HepG2 (cell line): ENCODE data around the gene IL32. TPM values are rescaled to one million over a fixed set of nuclear protein-coding genes. Genes with fewer than 3 reads are reported as not detected.

Source experiments
- ATF7-NPFF ChIP-seq: sonication (generic); formaldehyde crosslinking; IDR thresholded peaks from 2 replicates; pipeline ENCODE4 v1.8.1; 2023; ENCODE audit warnings: mild to moderate bottlenecking, low read depth, missing genetic modification reagents, moderate library complexity
- CHD2 ChIP-seq: IDR thresholded peaks from 2 replicates; pipeline ENCODE4 v1.6.1; 2011; ENCODE audit warnings: low read depth, low read length, improper control_type of control experiment
- ELF1 ChIP-seq: sonication (generic); formaldehyde crosslinking; IDR thresholded peaks from 2 replicates; pipeline ENCODE4 v1.4.0; 2020; ENCODE audit warnings: missing genetic modification reagents
- FOSL2 ChIP-seq: sonication (generic); formaldehyde crosslinking; IDR thresholded peaks from 2 replicates; pipeline ENCODE4 v1.4.0; 2020; ENCODE audit warnings: missing genetic modification reagents
- HDAC2 ChIP-seq: sonication (generic); formaldehyde crosslinking; IDR thresholded peaks from 2 replicates; pipeline ENCODE4 v1.4.0; 2020; ENCODE audit warnings: missing genetic modification reagents
- HIC2 ChIP-seq: sonication (generic); formaldehyde crosslinking; IDR thresholded peaks from 2 replicates; pipeline ENCODE4 v1.9.0; 2022; ENCODE audit warnings: low read depth, missing genetic modification reagents
- JUND ChIP-seq: sonication (generic); formaldehyde crosslinking; IDR thresholded peaks from 2 replicates; pipeline ENCODE4 v1.8.0; 2022; ENCODE audit warnings: mild to moderate bottlenecking, missing genetic modification reagents
- KLF9 ChIP-seq: IDR thresholded peaks from 2 replicates; pipeline ENCODE4 v1.6.1; 2016; ENCODE audit warnings: low read depth
- MAF1 ChIP-seq: sonication (generic); formaldehyde crosslinking; IDR thresholded peaks from 2 replicates; pipeline ENCODE4 v1.5.0; 2020; ENCODE audit warnings: missing genetic modification reagents, borderline replicate concordance
- MIER3 ChIP-seq: IDR thresholded peaks from 2 replicates; pipeline ENCODE4 v1.6.1; 2016; ENCODE audit warnings: missing compliant biosample characterization, borderline replicate concordance
- NFE2L2 ChIP-seq: fragments of 150-350 bp; IDR thresholded peaks from 2 replicates; pipeline ENCODE4 v1.6.1; 2014; ENCODE audit warnings: low read length
- SNAI1 ChIP-seq: sonication (generic); formaldehyde crosslinking; IDR thresholded peaks from 2 replicates; pipeline ENCODE4 v1.5.0; 2020; ENCODE audit warnings: mild to moderate bottlenecking, missing genetic modification reagents, borderline replicate concordance
- THRA ChIP-seq: sonication (generic); formaldehyde crosslinking; IDR thresholded peaks from 2 replicates; pipeline ENCODE4 v1.4.0; 2020; ENCODE audit warnings: missing genetic modification reagents, borderline replicate concordance
- ZBTB42 ChIP-seq: sonication (generic); formaldehyde crosslinking; IDR thresholded peaks from 2 replicates; pipeline ENCODE4 v1.5.0; 2020; ENCODE audit warnings: mild to moderate bottlenecking, missing genetic modification reagents
- ZFP41 ChIP-seq: sonication (generic); formaldehyde crosslinking; IDR thresholded peaks from 2 replicates; pipeline ENCODE4 v1.4.0; 2020; ENCODE audit warnings: mild to moderate bottlenecking, missing genetic modification reagents, borderline replicate concordance
- ZNF121 ChIP-seq: sonication (generic); formaldehyde crosslinking; IDR thresholded peaks from 2 replicates; pipeline ENCODE4 v1.5.0; 2020; ENCODE audit warnings: mild to moderate bottlenecking, missing genetic modification reagents
- ZNF264 ChIP-seq: sonication (generic); formaldehyde crosslinking; IDR thresholded peaks from 2 replicates; pipeline ENCODE4 v1.4.0; 2020; ENCODE audit warnings: missing genetic modification reagents
- ZNF337 ChIP-seq: sonication (generic); formaldehyde crosslinking; IDR thresholded peaks from 2 replicates; pipeline ENCODE4 v1.5.1; 2020; ENCODE audit warnings: missing genetic modification reagents, low read depth, mild to moderate bottlenecking, borderline replicate concordance
- ZNF484 ChIP-seq: sonication (generic); formaldehyde crosslinking; IDR thresholded peaks from 2 replicates; pipeline ENCODE4 v1.5.1; 2020; ENCODE audit warnings: mild to moderate bottlenecking, low read depth, missing genetic modification reagents, borderline replicate concordance
- ZNF674 ChIP-seq: sonication (generic); formaldehyde crosslinking; IDR thresholded peaks from 2 replicates; pipeline ENCODE4 v1.5.0; 2020; ENCODE audit warnings: low read depth, mild to moderate bottlenecking, missing genetic modification reagents
- ZNF691 ChIP-seq: sonication (generic); formaldehyde crosslinking; IDR thresholded peaks from 2 replicates; pipeline ENCODE4 v1.4.0; 2020; ENCODE audit warnings: missing genetic modification reagents, low read depth, mild to moderate bottlenecking, borderline replicate concordance
- ZNF713 ChIP-seq: sonication (generic); formaldehyde crosslinking; IDR thresholded peaks from 2 replicates; pipeline ENCODE4 v1.4.0; 2020; ENCODE audit warnings: mild to moderate bottlenecking, missing genetic modification reagents
- ZNF784 ChIP-seq: sonication (generic); formaldehyde crosslinking; IDR thresholded peaks from 2 replicates; pipeline ENCODE4 v1.5.1; 2020; ENCODE audit warnings: missing genetic modification reagents, mild to moderate bottlenecking, borderline replicate concordance
- ZSCAN20 ChIP-seq: sonication (generic); formaldehyde crosslinking; IDR thresholded peaks from 2 replicates; pipeline ENCODE4 v1.4.0; 2020; ENCODE audit warnings: missing genetic modification reagents, mild to moderate bottlenecking, borderline replicate concordance
- polyA plus RNA-seq, 8 experiments: library from polyadenylated mRNA; depleted of rRNA in 3 of 8; stranded (reverse) in 7 of 8; unstranded in 1 of 8; fragments of >200 nt; fragmentation: Illumina TruSeq in 4 of 8; extraction: Trizol in 4 of 8; gene quantifications; 2 replicates each; pipeline versions ENCODE4 v1.2.1 to v1.2.3, GENCODE V29; 2011 to 2016; ENCODE audit warnings: low read depth in 4 of 8, missing spikeins in 1 of 8, mixed read lengths in 1 of 8; ENCODE audit not compliant: insufficient read depth in 1 of 8
- total RNA-seq, 5 experiments: library from RNA; depleted of rRNA; stranded (reverse); fragments of >200 nt; fragmentation: Illumina TruSeq; extraction: Trizol; gene quantifications; 2 replicates each; pipeline ENCODE4 v1.2.3, GENCODE V29; 2016; ENCODE audit warnings: low read depth in 1 of 5

Gene IL32
- total and polyA plus RNA-seq, 2 of the 13 experiments (the other 11 are each of a cell fraction or from before 2014, with no cell fraction given): 115 to 165 TPM

- peak; percentile 49 for TF ChIP-seq ZNF121 (CRISPR knock-in tag)
- no peak for TF ChIP-seq JUND (CRISPR knock-in tag)
- TF ChIP-seq ZBTB42: 0 out of 2 replicates have a peak, but pooled peaks have one; percentile 38
- TF ChIP-seq HIC2: no peak
- TF ChIP-seq SNAI1 (CRISPR knock-in tag): peak; percentile 60; the same call in 1 of the 2 replicates
- no peak for TF ChIP-seq ZNF337 (CRISPR knock-in tag)
- TF ChIP-seq KLF9 (CRISPR knock-in tag): no peak
- TF ChIP-seq ZNF484 (CRISPR knock-in tag): no peak
- peak; percentile 73 for TF ChIP-seq ATF7-NPFF
- TF ChIP-seq MAF1 (CRISPR knock-in tag): no peak
- TF ChIP-seq ZFP41 (CRISPR knock-in tag): no peak
- peak; percentile 93 for TF ChIP-seq ZNF691 (CRISPR knock-in tag)
- TF ChIP-seq ZNF264: no peak; the same call in 1 of the 2 replicates
- no peak for TF ChIP-seq ZNF713 (CRISPR knock-in tag)
- peak; percentile 83; the same call in 1 of the 2 replicates for TF ChIP-seq MIER3 (CRISPR knock-in tag)
- TF ChIP-seq NFE2L2: no peak
- no peak for TF ChIP-seq ZNF784 (CRISPR knock-in tag)
- TF ChIP-seq ZNF674 (CRISPR knock-in tag): no peak
- peak; percentile 68; the same call in 1 of the 2 replicates for TF ChIP-seq HDAC2 (CRISPR knock-in tag)
- TF ChIP-seq ELF1: peak; percentile 76
- no peak for TF ChIP-seq CHD2
- TF ChIP-seq ZSCAN20: no peak
- TF ChIP-seq FOSL2 (CRISPR knock-in tag): peak; percentile 38; the same call in 1 of the 2 replicates
- peak; percentile 72; the same call in 1 of the 2 replicates for TF ChIP-seq THRA (CRISPR knock-in tag)
Measured at GRCh38 chr16:3112058-3112880, 46.8 kb downstream of the IL32 start, which contains the start of gene ZNF205 (continued).
